HCT116 (cell line): ENCODE data around the gene ST8SIA3. TPM values are rescaled to one million over a fixed set of nuclear protein-coding genes. Genes with fewer than 3 reads are reported as not detected.

Experiments
- ATAC-seq: fragments of 200-7000 bp; cut with Tn5 transposase; 2 replicates; pipeline ENCODE4 v1.9.1; 2020; ENCODE audit warnings: mild to moderate bottlenecking, moderate library complexity
- BruUV-seq: library from RNA; stranded (reverse); fragments of 400-500 nt; replicated peaks from 2 replicates; lab custom pipeline; 2021; lab: Mats Ljungman, UMichigan
- CTCF ChIA-PET: fragments of 300-600 bp; sonication (Branson Sonifier 250); formaldehyde crosslinking; loops from one replicate; lab custom pipeline; 2021; ENCODE audit warnings: antibody characterized with exemption; lab: Charles Lee
- POLR2A ChIA-PET: fragments of 300-600, 350-600 bp; sonication (Branson Sonifier 250); formaldehyde crosslinking; loops from one replicate; lab custom pipeline; 2021; ENCODE audit warnings: antibody characterized with exemption; lab: Charles Lee
- RAD21 ChIA-PET, 2 experiments: fragments of 300-600 bp; sonication (Branson Sonifier 250); formaldehyde crosslinking; loops; one replicate each; lab custom pipeline; 2023; ENCODE audit warnings: low total read pairs in 2 of 2; ENCODE audit not compliant: uncharacterized antibody in 2 of 2, unreplicated experiment in 2 of 2, low non-redundant PET in 1 of 2; lab: Charles Lee
- DNase-seq: peaks from one replicate; pipeline ENCODE4 v3.0.0-alpha.2; 2010; ENCODE audit warnings: low read depth, low spot score
- H2AFZ ChIP-seq: fragments of 200-600 bp; shearing (Covaris generic), sonication (generic); 2 replicates; pipeline ENCODE4 v1.6.1; 2017; ENCODE audit warnings: low read depth, mixed run types, mixed read lengths, antibody characterized with exemption, low read length; ENCODE audit not compliant: poor library complexity, severe bottlenecking
- H3K27ac ChIP-seq: 2 replicates; pipeline ENCODE4 v1.5.1; 2012; ENCODE audit warnings: low read depth, low read length
- H3K27me3 ChIP-seq: fragments of 200-600 bp; sonication (generic); 2 replicates; pipeline ENCODE4 v1.6.1; 2016; ENCODE audit warnings: mixed run types, low read length, mixed read lengths; ENCODE audit not compliant: insufficient read depth
- H3K36me3 ChIP-seq, 2 experiments: fragments of 200-500 bp in 1 of 2; fragments of 200-600 bp in 1 of 2; sonication (Bioruptor generic) in 1 of 2; sonication (generic) in 1 of 2; 2 replicates each; pipeline versions ENCODE4 v1.5.1 to v1.6.1; 2014 to 2016; ENCODE audit warnings: low read length in 2 of 2, inconsistent platforms in 1 of 2, mixed read lengths in 1 of 2, mixed run types in 1 of 2; ENCODE audit not compliant: insufficient read depth in 2 of 2, control insufficient read depth in 1 of 2
- H3K4me1 ChIP-seq, 2 experiments: fragments of 200-600 bp in 1 of 2; sonication (generic) in 1 of 2; 2 replicates each; pipeline versions ENCODE4 v1.5.1 to v1.6.1; 2012 to 2017; ENCODE audit warnings: low read length in 2 of 2, inconsistent platforms in 1 of 2, mild to moderate bottlenecking in 1 of 2, mixed read lengths in 1 of 2, mixed run types in 1 of 2, moderate library complexity in 1 of 2; ENCODE audit not compliant: insufficient read depth in 2 of 2, control insufficient read depth in 1 of 2
- H3K4me2 ChIP-seq: fragments of 200-600 bp; sonication (generic); 2 replicates; pipeline ENCODE4 v1.6.1; 2017; ENCODE audit warnings: mixed run types, low read length, mixed read lengths
- H3K4me3 ChIP-seq, 2 experiments: fragments of 200-600 bp in 1 of 2; sonication (generic) in 1 of 2; replicated peaks in 1 of 2; 2 replicates each; pipeline ENCODE4 v1.5.1; 2011 to 2016; ENCODE audit warnings: low read length in 2 of 2, control low read depth in 1 of 2, low read depth in 1 of 2, mild to moderate bottlenecking in 1 of 2, mixed read lengths in 1 of 2, mixed run types in 1 of 2
- H3K79me2 ChIP-seq: fragments of 200-600 bp; sonication (generic); 2 replicates; pipeline ENCODE4 v1.6.1; 2017; ENCODE audit warnings: mild to moderate bottlenecking, mixed run types, low read length, moderate library complexity, mixed read lengths; ENCODE audit not compliant: insufficient read depth
- H3K9ac ChIP-seq: fragments of 200-600 bp; sonication (generic); 2 replicates; pipeline ENCODE4 v1.6.1; 2016; ENCODE audit warnings: low read length, mixed read lengths
- H3K9me2 ChIP-seq: fragments of 200-600 bp; sonication (generic), shearing (Covaris generic); 2 replicates; pipeline ENCODE4 v1.6.1; 2017; ENCODE audit warnings: mixed run types, mild to moderate bottlenecking, moderate library complexity; ENCODE audit not compliant: insufficient read depth
- H3K9me3 ChIP-seq, 2 experiments: fragments of 200-500 bp in 1 of 2; fragments of 200-600 bp in 1 of 2; sonication (Bioruptor generic) in 1 of 2; sonication (generic) in 1 of 2; 2 replicates each; pipeline ENCODE4 v1.6.1; 2014 to 2017; ENCODE audit warnings: low read length in 2 of 2, mixed read lengths in 2 of 2, inconsistent platforms in 1 of 2, low read depth in 1 of 2, mild to moderate bottlenecking in 1 of 2, mixed run types in 1 of 2, moderate library complexity in 1 of 2; ENCODE audit not compliant: control insufficient read depth in 1 of 2, insufficient read depth in 1 of 2
- H4K20me1 ChIP-seq: fragments of 200-600 bp; sonication (generic), shearing (Covaris generic); 2 replicates; pipeline ENCODE4 v1.6.1; 2017; ENCODE audit warnings: mixed run types, mild to moderate bottlenecking, moderate library complexity; ENCODE audit not compliant: insufficient read depth
- CBX3 ChIP-seq: IDR thresholded peaks from 2 replicates; pipeline ENCODE4 v1.6.1; 2012; ENCODE audit warnings: low read depth
- CEBPB ChIP-seq: IDR thresholded peaks from 2 replicates; pipeline ENCODE4 v1.6.1; 2012; ENCODE audit warnings: low read depth
- EGR1 ChIP-seq: IDR thresholded peaks from 2 replicates; pipeline ENCODE4 v1.6.1; 2012; ENCODE audit warnings: low read depth
- ELF1 ChIP-seq: IDR thresholded peaks from 2 replicates; pipeline ENCODE4 v1.6.1; 2012; ENCODE audit warnings: low read depth, borderline replicate concordance
- FOSL1 ChIP-seq: IDR thresholded peaks from 2 replicates; pipeline ENCODE4 v1.6.1; 2012; ENCODE audit warnings: low read depth
- JUND ChIP-seq: IDR thresholded peaks from 2 replicates; pipeline ENCODE4 v1.6.1; 2012
- POLR2A ChIP-seq: IDR thresholded peaks from 2 replicates; pipeline ENCODE4 v1.7.0; 2011; ENCODE audit warnings: borderline replicate concordance; ENCODE audit not compliant: insufficient read depth, insufficient read length; ENCODE audit errors: extremely low read depth
- RAD21 ChIP-seq: IDR thresholded peaks from 2 replicates; pipeline ENCODE4 v1.6.1; 2012; ENCODE audit warnings: low read depth, mild to moderate bottlenecking
- SIN3A ChIP-seq: IDR thresholded peaks from 2 replicates; pipeline ENCODE4 v1.6.1; 2012; ENCODE audit warnings: low read depth
- SP1 ChIP-seq: IDR thresholded peaks from 2 replicates; pipeline ENCODE4 v1.6.1; 2012; ENCODE audit warnings: low read depth
- SRF ChIP-seq: IDR thresholded peaks from 2 replicates; pipeline ENCODE4 v1.6.1; 2012; ENCODE audit warnings: low read depth
- TCF7L2 ChIP-seq: IDR thresholded peaks from 2 replicates; pipeline ENCODE4 v1.7.0; 2011; ENCODE audit warnings: borderline replicate concordance, inconsistent platforms; ENCODE audit not compliant: insufficient read depth, insufficient read length; ENCODE audit errors: extremely low read depth
- ZBTB33 ChIP-seq: IDR thresholded peaks from 2 replicates; pipeline ENCODE4 v1.6.1; 2011; ENCODE audit warnings: mild to moderate bottlenecking, low read length, moderate library complexity; ENCODE audit not compliant: insufficient replicate concordance; ENCODE audit errors: extremely low read depth
- ZFX ChIP-seq: fragments of 450-650 bp; IDR thresholded peaks from 2 replicates; pipeline ENCODE4 v1.6.1; 2017
- ZNF274 ChIP-seq: fragments of 200-500 bp; sonication (Bioruptor generic); IDR thresholded peaks from 2 replicates; pipeline ENCODE4 v1.6.1; 2014; ENCODE audit warnings: mild to moderate bottlenecking, low read depth, low read length, inconsistent platforms
- intact Hi-C: fragments of 100-400 bp; cut with micrococcal nuclease; formaldehyde crosslinking; loops from 2 replicates; pipeline ENCODE4 v1.10.0; 2022
- total RNA-seq: library from RNA; stranded (reverse); gene quantifications from one replicate; pipeline ENCODE4 v1.2.1, GENCODE V29; 2021; ENCODE audit not compliant: unreplicated experiment
- TF ChIP-seq, protein P1 (sequence below): IDR thresholded peaks from 2 replicates; pipeline ENCODE4 v1.6.1; 2012
- TF ChIP-seq, protein P2 (sequence below), 3 experiments: fragments of 200-600 bp in 1 of 3; sonication (generic) in 1 of 3; IDR thresholded peaks in 2 of 3; conservative IDR thresholded peaks in 1 of 3; 2 replicates each; pipeline ENCODE4 v1.5.1; 2012 to 2017; ENCODE audit warnings: low read depth in 2 of 3, low read length in 2 of 3, antibody characterized with exemption in 1 of 3, borderline replicate concordance in 1 of 3, control low read depth in 1 of 3, mild to moderate bottlenecking in 1 of 3, mixed read lengths in 1 of 3, mixed run types in 1 of 3, moderate library complexity in 1 of 3; ENCODE audit not compliant: insufficient read depth in 1 of 3

Gene ST8SIA3
- total RNA-seq, 1 experiment from 2014 or later: not detected

DNA sequence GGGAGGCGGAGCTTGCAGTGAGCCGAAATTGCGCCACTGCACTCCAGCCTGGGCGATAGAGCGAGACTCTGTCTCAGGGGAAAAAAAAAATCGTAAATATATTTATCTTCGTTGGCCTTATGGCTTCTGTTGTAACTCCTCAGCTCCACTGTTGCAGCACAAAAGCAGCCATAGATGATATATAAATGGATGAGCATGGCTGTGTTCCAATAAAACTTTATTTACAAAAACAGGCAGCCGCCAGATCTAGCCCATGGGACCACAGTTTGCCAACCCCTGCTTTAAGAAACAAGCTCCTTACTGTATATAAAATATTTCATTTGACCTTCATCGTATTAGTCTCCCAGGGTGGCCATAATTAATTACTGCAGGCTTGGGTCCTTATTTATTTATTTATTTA lies 20.1 kb downstream of the ST8SIA3 start:
- no peak overlapping the region for H3K4me2 ChIP-seq
- intact Hi-C loops: no loop called here
- no peak overlapping the region for H2AFZ ChIP-seq
- no peaks in the 10 kb centered on the region for H3K79me2 ChIP-seq
- no peak overlapping the region for H3K27ac ChIP-seq
- ATAC-seq (no peak), DNase-seq (no peak)
- H4K20me1 ChIP-seq: no peaks in the 10 kb centered on the region
- no peaks in the 10 kb centered on the region for H3K4me1 ChIP-seq
- no peak overlapping the region for H3K9ac ChIP-seq
- TF ChIP-seq, protein P1, sequence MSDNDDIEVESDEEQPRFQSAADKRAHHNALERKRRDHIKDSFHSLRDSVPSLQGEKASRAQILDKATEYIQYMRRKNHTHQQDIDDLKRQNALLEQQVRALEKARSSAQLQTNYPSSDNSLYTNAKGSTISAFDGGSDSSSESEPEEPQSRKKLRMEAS: no peak
- RAD21 ChIA-PET: no interaction called here
- H3K36me3 ChIP-seq: no peaks in the 10 kb centered on the region
- H3K27me3 ChIP-seq: peaks cover 54% of the 10 kb centered on the region
- H3K9me3 ChIP-seq: no peaks in the 10 kb centered on the region
- CTCF ChIA-PET: no interaction called here
- H3K9me2 ChIP-seq: no peaks in the 10 kb centered on the region
- no peak overlapping the region for H3K4me3 ChIP-seq
- BruUV-seq: no TSS peak
- POLR2A ChIA-PET: no interaction called here

GRCh38 chr18:57373017-57373416 lies 20.7 kb downstream of the ST8SIA3 start:
- intact Hi-C loops: no loop called here
- no peaks in the 10 kb centered on the region for H3K79me2 ChIP-seq
- peaks cover 51% of the 10 kb centered on the region for H3K27me3 ChIP-seq

More at GRCh38 chr18:57373017-57373416, 20.7 kb downstream of the ST8SIA3 start:
- ChIA-PET CTCF (no interaction called here), POLR2A (no interaction called here), RAD21 (no interaction called here)
- no TSS peak for BruUV-seq
- H3K9ac ChIP-seq: no peak overlapping the region
- H3K36me3 ChIP-seq: no peaks in the 10 kb centered on the region
- DNase-seq (no peak), ATAC-seq (no peak)
- no peaks in the 10 kb centered on the region for H4K20me1 ChIP-seq
- no peaks in the 10 kb centered on the region for H3K4me1 ChIP-seq
- no peaks in the 10 kb centered on the region for H3K9me3 ChIP-seq
- TF ChIP-seq, protein P2, sequence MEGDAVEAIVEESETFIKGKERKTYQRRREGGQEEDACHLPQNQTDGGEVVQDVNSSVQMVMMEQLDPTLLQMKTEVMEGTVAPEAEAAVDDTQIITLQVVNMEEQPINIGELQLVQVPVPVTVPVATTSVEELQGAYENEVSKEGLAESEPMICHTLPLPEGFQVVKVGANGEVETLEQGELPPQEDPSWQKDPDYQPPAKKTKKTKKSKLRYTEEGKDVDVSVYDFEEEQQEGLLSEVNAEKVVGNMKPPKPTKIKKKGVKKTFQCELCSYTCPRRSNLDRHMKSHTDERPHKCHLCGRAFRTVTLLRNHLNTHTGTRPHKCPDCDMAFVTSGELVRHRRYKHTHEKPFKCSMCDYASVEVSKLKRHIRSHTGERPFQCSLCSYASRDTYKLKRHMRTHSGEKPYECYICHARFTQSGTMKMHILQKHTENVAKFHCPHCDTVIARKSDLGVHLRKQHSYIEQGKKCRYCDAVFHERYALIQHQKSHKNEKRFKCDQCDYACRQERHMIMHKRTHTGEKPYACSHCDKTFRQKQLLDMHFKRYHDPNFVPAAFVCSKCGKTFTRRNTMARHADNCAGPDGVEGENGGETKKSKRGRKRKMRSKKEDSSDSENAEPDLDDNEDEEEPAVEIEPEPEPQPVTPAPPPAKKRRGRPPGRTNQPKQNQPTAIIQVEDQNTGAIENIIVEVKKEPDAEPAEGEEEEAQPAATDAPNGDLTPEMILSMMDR (IDR thresholded peaks at IDR 0.05 in 2 of 3, conservative IDR thresholded peaks at IDR 0.05 in 1 of 3; ENCODE audit: borderline replicate concordance in 1 of 3, insufficient read depth in 1 of 3, low read depth in 2 of 3, low read length in 2 of 3): no peak
- no peak for TF ChIP-seq EGR1
- TF ChIP-seq ZNF274: no peak
- no peak for TF ChIP-seq FOSL1
- TF ChIP-seq, protein P1: no peak
- no peak for TF ChIP-seq TCF7L2
- no peak for TF ChIP-seq ELF1
- no peak for TF ChIP-seq JUND
- no peak for TF ChIP-seq CBX3
- no peak for TF ChIP-seq SP1
- TF ChIP-seq CEBPB: no peak
- TF ChIP-seq SIN3A: no peak
- no peak for TF ChIP-seq ZBTB33
- TF ChIP-seq POLR2A: no peak
- TF ChIP-seq SRF: no peak
- no peak for TF ChIP-seq RAD21
- TF ChIP-seq ZFX: no peak
- TF ChIP-seq, all 23 proteins: peak for 0
- H3K27ac ChIP-seq: no peak overlapping the region
- no peak overlapping the region for H3K4me2 ChIP-seq
- no peak overlapping the region for H2AFZ ChIP-seq
- no peaks in the 10 kb centered on the region for H3K9me2 ChIP-seq
- no peak overlapping the region for H3K4me3 ChIP-seq
